Hepatocyte (in vitro differentiated cells): ENCODE measurements around the gene SMLR1. TPM values are rescaled to one million over a fixed set of nuclear protein-coding genes. Genes with fewer than 3 reads are reported as not detected.

Source experiments
- DNase-seq: peaks from one replicate; pipeline ENCODE4 v3.0.0-alpha.2; 2016; ENCODE audit warnings: low spot score
- H2AFZ ChIP-seq: fragments of 200-600 bp; sonication (generic); 2 replicates; pipeline ENCODE4 v1.6.0; 2016; ENCODE audit warnings: antibody characterized with exemption, mild to moderate bottlenecking
- H3K27ac ChIP-seq: fragments of 200-600 bp; sonication (generic); 2 replicates; pipeline ENCODE4 v1.5.1; 2016; ENCODE audit warnings: mild to moderate bottlenecking
- H3K27me3 ChIP-seq: fragments of 200-600 bp; sonication (generic); 2 replicates; pipeline ENCODE4 v1.6.1; 2016
- H3K36me3 ChIP-seq: fragments of 200-600 bp; sonication (generic); replicated peaks from 2 replicates; pipeline ENCODE4 v1.5.1; 2016; ENCODE audit warnings: low read depth; ENCODE audit not compliant: insufficient read depth
- H3K4me1 ChIP-seq: fragments of 200-600 bp; sonication (generic); 2 replicates; pipeline ENCODE4 v1.5.1; 2016; ENCODE audit warnings: mild to moderate bottlenecking, moderate library complexity; ENCODE audit not compliant: insufficient read depth
- H3K4me2 ChIP-seq: fragments of 200-600 bp; sonication (generic); 2 replicates; pipeline ENCODE4 v1.6.0; 2016
- H3K4me3 ChIP-seq: fragments of 200-600 bp; sonication (generic); 2 replicates; pipeline ENCODE4 v1.5.1; 2016; ENCODE audit warnings: mild to moderate bottlenecking
- H3K79me2 ChIP-seq: fragments of 200-600 bp; sonication (generic); 2 replicates; pipeline ENCODE4 v1.6.0; 2017; ENCODE audit warnings: mild to moderate bottlenecking
- H3K9me2 ChIP-seq: fragments of 200-600 bp; sonication (generic); replicated peaks from 2 replicates; pipeline ENCODE4 v1.6.0; 2017; ENCODE audit warnings: mild to moderate bottlenecking; ENCODE audit not compliant: insufficient read depth
- H3K9me3 ChIP-seq: fragments of 200-600 bp; sonication (generic); 2 replicates; pipeline ENCODE4 v1.5.1; 2016; ENCODE audit warnings: low read depth, mild to moderate bottlenecking
- H4K20me1 ChIP-seq: fragments of 200-600 bp; sonication (generic); 2 replicates; pipeline ENCODE4 v1.6.0; 2016; ENCODE audit warnings: mild to moderate bottlenecking; ENCODE audit not compliant: insufficient read depth, poor library complexity, severe bottlenecking
- CTCF ChIP-seq: fragments of 200-600 bp; sonication (generic); IDR thresholded peaks from 2 replicates; pipeline ENCODE4 v1.5.1; 2016; ENCODE audit warnings: antibody characterized with exemption, mild to moderate bottlenecking; ENCODE audit not compliant: poor library complexity
- EZH2 ChIP-seq: fragments of 200-600 bp; sonication (generic); IDR thresholded peaks from 2 replicates; pipeline ENCODE4 v1.6.1; 2016; ENCODE audit warnings: antibody characterized with exemption, mild to moderate bottlenecking, borderline replicate concordance
- EZH2phosphoT487 ChIP-seq: fragments of 200-600 bp; sonication (generic); IDR thresholded peaks from one replicate; pipeline ENCODE4 v1.6.1; 2018; ENCODE audit warnings: antibody characterized with exemption, mild to moderate bottlenecking, low read depth, moderate library complexity; ENCODE audit not compliant: unreplicated experiment, severe bottlenecking
- WGBS: methylation state at CpG from one replicate; pipeline ENCODE4 v1.1.6; 2016; ENCODE audit warnings: low lambda C conversion rate; ENCODE audit errors: missing lambda C conversion rate; 5-methylcytosine and 5-hydroxymethylcytosine counted together
- polyA plus RNA-seq: library from polyadenylated mRNA; unstranded; fragments of >200 nt; fragmentation: Nextera tagmentation; extraction: Ambion mirVana; gene quantifications from 2 replicates; pipeline ENCODE4 v1.2.1, GENCODE V29; 2016
- total RNA-seq: library from RNA; depleted of rRNA; stranded (reverse); fragments of >200 nt; gene quantifications from 2 replicates; pipeline ENCODE4 v1.2.3, GENCODE V29; 2014

The SMLR1 gene
- total and polyA plus RNA-seq, 2 experiments from 2014 or later = 28.9 to 31.0 TPM

- H3K4me2 ChIP-seq = no peak overlapping the region
- 86% methylated on average over 6 of the region's 6 CpGs for WGBS
- H3K9me3 ChIP-seq = no peaks in the 10 kb centered on the region
- H3K27ac ChIP-seq = no peak overlapping the region
- H3K4me3 ChIP-seq = no peak overlapping the region
- TF ChIP-seq EZH2 = no peak
- TF ChIP-seq EZH2phosphoT487 = no peak
- TF ChIP-seq CTCF = no peak
- no peaks in the 10 kb centered on the region for H4K20me1 ChIP-seq
- no peaks in the 10 kb centered on the region for H3K79me2 ChIP-seq
- no peaks in the 10 kb centered on the region for H3K27me3 ChIP-seq
- no peak overlapping the region for H2AFZ ChIP-seq
- no peaks in the 10 kb centered on the region for H3K9me2 ChIP-seq
- no peaks in the 10 kb centered on the region for H3K4me1 ChIP-seq
- DNase-seq = no peak
- H3K36me3 ChIP-seq = no peaks in the 10 kb centered on the region
Observed at GRCh38 chr6:130879826-130880225, 52.6 kb downstream of the SMLR1 start.

- Histone ChIP-seq H4K20me1 (no peaks in the 10 kb centered on the region), H3K9me3 (no peaks in the 10 kb centered on the region), H3K79me2 (no peaks in the 10 kb centered on the region), H3K4me1 (no peaks in the 10 kb centered on the region), H3K4me2 (no peak overlapping the region), H3K9me2 (no peaks in the 10 kb centered on the region), H3K27me3 (no peaks in the 10 kb centered on the region), H3K27ac (no peak overlapping the region), H3K36me3 (no peaks in the 10 kb centered on the region), H2AFZ (no peak overlapping the region), H3K4me3 (no peak overlapping the region)
- no peak for TF ChIP-seq CTCF
- TF ChIP-seq EZH2phosphoT487 = no peak
- no peak for TF ChIP-seq EZH2
- WGBS = 86% methylated on average over 4 of the region's 4 CpGs
- no peak for DNase-seq
Observed at GRCh38 chr6:130882370-130882769, 55.2 kb downstream of the SMLR1 start.

GRCh38 chr6:130885392-130886192 lies 58.4 kb downstream of the SMLR1 start:
- DNase-seq = peak; percentile 87
- no peaks in the 10 kb centered on the region for H3K27me3 ChIP-seq
- no peak overlapping the region for H3K4me3 ChIP-seq
- H3K27ac ChIP-seq = no peak overlapping the region
- H3K9me3 ChIP-seq = no peaks in the 10 kb centered on the region
- no peaks in the 10 kb centered on the region for H3K4me1 ChIP-seq
- no peak overlapping the region for H3K4me2 ChIP-seq
- 32% methylated on average over 4 of the region's 4 CpGs for WGBS
- no peaks in the 10 kb centered on the region for H3K9me2 ChIP-seq
- TF ChIP-seq EZH2 (no peak), CTCF (peak; percentile 94)
- H2AFZ ChIP-seq = no peak overlapping the region
- H4K20me1 ChIP-seq = no peaks in the 10 kb centered on the region
- no peaks in the 10 kb centered on the region for H3K79me2 ChIP-seq
- no peaks in the 10 kb centered on the region for H3K36me3 ChIP-seq

Other genes starting within 250 kb of the SMLR1 start
- 35.8 and 45.5 TPM in 2 replicates for gene EPB41L2, start 235.8 kb downstream of the SMLR1 start, total RNA-seq
- 21.6 and 27.4 TPM in 2 replicates for gene EPB41L2, start 235.8 kb downstream of the SMLR1 start, polyA plus RNA-seq